ENCODE data around the gene PEPD.

Gene PEPD

GRCh38 chr19:33436360-33437345 is 84.9 kb downstream of the PEPD start:
- no peak for DNase-seq

DNA sequence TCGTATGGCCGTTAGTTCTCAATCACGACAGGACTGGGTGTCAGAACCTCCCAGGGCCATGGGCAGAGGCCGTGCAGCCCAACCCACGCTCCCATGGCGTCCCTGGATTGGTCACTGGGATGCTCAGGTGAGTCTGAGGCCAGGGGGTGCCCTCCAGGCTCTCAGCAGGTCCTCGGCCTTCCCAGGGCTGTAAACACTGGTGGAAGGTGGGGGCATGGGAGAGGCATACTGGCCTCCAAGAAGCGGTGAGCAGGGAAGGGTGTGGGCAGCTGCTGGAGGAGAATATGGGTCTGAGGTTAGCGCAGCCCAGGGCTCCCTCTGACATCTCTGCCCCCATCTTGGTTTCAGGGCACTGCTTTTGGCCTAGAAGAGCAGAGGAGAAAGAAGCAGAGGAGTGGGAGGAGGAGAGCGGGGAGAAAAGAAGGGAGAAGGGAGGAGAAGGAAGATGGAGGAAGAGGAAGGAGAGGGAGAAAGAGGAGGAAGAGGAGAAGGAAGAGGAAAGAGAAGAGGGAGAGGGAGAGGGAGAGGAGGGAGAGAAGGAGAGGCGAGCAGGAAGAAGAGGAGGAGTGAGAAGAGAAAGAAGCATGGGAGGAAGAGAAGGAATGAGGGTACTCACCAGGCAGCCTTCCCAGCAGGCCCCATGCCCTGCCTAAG is 85.8 kb downstream of the PEPD start:
- no peak for DNase-seq

DNA sequence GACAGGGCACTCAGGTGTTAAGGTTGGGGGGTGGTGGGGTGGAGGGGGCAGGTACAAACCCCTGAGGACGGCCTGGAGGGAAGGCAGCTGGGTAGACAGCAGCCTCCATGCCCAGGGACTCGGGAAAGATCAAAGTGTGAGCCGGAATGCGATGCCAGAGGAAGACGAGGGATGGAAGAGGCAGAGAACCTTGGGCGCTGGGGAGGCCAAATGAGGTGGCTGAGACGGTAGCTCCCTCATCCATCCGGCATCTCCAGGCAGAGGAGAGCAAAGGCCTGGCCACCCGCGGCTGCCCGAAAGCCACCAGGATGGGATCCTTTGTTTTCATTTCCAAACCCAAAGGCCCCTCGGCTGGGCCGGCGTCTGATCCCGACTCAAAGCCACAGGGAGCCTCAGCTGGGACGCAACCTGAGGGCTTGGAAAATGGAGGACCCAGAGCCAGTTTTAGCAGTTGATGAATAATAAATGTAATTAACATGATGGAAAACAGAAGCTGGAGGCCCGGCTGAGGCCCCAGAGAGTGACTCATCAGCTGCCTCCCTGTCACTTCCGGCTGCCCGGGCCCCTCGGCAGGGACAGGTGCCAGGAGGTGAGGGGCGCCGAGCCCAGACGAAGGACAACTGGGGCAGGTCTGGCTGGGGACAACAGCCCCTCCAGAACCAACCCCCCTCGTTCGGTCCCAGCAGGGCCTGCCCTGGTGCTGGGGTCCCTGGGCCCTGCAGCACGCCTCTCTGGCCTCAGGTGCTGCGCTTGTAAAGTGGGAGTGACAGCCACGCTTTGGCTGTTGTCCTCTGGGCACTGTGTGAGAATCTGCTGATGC is 86.5 kb downstream of the PEPD start:
- DNase-seq = no peak

DNA sequence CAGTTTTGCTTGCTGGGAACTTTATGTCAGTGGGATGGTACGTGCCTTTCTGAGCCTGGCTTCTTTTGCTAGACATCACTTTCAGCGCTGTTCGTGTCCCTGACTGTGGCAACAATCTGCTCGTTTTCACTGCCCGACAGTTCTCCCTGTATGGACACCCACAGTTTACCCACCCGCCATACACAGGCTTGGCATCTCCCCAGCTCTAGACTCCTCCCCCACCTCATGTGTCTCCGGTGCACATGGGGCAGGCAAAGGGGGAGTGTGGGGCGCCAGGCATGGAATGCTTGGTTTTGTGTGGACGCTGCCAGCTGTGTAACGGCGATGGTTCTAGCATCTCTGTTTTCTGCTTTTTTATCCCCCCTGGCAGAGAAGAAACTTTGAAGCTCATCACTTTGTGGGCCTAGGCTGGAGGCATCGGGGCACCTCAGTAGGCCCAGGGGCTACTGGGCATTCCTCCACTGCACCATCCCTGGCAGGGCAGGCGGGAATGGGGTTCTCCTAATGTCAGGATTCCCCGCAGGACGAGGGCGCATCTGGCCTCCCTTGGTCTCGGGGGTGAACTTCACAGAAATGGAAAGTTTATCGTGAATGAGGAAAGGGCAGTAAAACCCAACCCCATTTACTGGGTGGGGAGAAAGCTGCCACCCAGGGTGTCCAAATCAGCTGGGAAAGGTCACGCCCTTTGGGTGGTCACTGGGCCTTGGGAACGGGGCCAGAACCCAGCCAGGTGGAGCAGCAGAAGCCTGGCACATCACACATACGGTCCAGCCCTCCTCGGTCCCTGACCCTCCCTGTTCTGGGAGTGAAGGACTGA is 87.3 kb downstream of the PEPD start:
- no peak for DNase-seq

- no peak for DNase-seq
These were observed 89.0 kb downstream of the PEPD start for GRCh38 chr19:33432446-33433170.

- no peak for DNase-seq
These were observed 89.6 kb downstream of the PEPD start for GRCh38 chr19:33432015-33432414.

DNA sequence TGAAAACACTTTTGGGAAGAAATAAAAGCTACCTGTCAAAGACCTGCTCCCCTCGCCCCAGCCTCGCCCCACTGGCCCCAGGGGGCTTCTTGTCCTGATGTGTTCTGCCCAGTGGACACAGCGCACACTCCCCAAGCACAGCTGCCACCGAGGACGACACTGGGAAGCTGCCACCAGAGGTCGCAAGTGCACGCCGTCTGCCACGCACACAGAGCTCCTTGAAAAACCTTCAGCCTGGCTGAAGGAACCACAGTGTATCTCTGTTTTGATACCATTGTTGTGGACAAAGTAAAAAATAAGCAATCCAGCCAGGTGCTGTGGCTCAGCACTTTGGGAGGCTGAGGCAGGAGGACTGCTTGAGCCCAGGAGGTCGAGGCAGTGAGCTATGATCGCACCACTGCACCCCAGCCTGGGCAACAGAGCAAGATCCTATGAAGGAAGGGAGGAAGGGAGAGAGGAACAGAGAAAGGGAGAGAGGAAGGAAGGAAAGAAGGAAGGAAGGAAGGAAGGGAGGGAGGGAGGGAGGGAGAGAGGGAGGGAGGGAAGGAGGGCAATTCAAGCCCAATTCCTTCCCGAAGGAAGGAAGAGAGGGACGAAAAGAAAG is 90.8 kb downstream of the PEPD start:
- peak; percentile 50 for DNase-seq

DNA sequence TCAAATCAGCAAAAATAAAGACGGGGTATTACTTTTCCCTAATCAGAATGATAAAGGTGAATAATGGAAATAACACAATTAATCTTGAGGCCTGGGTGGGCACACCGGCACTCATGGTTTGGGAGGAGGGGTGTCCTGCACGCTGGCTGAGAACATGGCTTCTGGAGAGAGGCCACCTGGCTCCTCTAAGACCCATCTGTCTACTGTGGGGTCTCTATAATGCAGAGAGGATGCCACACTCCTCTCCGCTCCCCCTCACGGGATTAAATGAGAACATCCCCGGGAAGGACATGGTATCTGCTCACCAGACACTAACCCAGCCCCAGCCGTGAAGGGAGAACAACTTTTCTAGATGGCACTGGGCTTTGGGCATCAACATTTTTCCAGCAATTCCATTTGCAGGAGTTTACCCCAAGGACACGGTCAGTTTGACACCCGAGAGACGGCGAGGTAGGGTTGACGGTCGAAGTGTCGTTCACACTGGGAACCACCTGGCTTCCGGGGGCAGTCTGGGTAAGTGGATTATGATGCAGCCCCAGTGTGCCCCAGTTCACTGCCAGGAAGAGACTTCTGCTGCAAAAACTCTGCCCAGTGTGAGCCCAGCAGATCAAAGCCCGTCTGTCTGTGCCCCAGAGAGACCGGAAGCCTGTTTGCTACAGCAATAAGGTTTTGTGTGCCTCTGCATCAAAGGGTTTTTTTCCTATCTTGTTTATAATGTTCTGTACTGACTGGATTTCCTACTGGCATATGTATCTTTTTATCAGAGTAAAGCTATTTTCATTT is 91.5 kb downstream of the PEPD start:
- peak; percentile 18 for DNase-seq

- no peak for DNase-seq
These were observed 92.9 kb downstream of the PEPD start for GRCh38 chr19:33428627-33429125.

GRCh38 chr19:33427801-33428626 is 93.6 kb downstream of the PEPD start:
- no peak for DNase-seq

- DNase-seq = no peak
These were observed 94.8 kb downstream of the PEPD start for GRCh38 chr19:33426621-33427361.

DNA sequence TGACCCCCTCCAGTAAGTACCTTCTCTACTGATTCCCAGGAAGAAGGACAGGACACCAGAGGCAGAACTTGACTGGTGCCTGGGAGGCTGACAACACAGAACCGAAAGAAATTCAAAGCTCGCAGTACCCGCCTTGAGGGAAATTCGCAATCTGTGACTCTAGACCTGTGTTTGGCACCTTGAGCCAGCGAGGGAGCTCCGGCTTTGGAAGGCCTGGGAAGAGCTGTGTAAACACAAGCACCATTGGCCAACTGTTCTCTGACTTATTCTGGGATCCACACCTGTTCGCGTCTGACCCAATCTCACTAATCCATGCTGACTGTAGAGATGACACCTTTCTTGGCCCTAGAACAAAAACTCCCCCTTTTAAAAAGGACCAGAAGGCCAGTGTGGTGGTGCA is 97.4 kb downstream of the PEPD start:
- no peak for DNase-seq

GRCh38 chr19:33422369-33423180 is 99.0 kb downstream of the PEPD start:
- no peak for DNase-seq

DNA sequence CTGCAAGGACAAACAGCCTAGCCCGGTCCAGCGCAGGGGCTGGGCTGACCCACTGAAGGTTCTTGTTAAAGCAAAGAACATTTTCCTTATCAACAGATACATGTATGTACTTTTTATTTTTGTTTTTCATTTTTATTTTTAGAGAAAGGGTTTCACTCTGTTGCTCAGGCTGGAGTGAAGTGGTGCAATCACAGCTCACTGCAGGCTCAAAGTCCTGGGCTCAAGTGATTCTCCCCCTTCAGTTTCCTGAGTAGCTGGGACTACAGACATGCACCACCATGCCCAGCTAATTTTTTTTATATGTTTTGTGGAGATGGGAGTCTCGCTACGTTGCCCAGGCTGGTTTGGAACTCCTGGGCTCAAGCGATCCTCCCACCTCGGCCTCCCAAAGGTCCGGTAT is 100.2 kb downstream of the PEPD start:
- DNase-seq = no peak

- DNase-seq = no peak
These were observed 100.8 kb downstream of the PEPD start for GRCh38 chr19:33420821-33421220.

DNA sequence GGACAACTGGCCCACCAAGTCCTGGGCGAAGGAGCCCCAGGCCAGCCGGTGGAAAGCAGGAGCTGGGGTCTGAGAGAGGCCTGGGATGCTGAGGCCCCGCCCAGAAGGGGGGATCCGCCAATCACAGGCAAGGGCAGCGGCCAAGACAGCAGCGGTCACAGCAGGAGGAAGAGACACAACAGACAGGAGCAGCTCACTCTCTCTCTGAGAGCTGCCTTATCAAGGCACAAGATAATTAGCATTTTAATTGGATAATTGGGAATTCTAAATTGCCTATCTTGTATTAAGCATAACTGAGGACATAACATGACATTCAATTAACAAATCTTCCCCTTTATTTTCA is 101.8 kb downstream of the PEPD start:
- DNase-seq = no peak

GRCh38 chr19:33418871-33419787 is 102.5 kb downstream of the PEPD start:
- no peak for DNase-seq
